HEK293 (cell line): ENCODE measurements around the gene PPP1R12C.

ENCODE experiments used
- KLF8 ChIP-seq: fragments of 450-650 bp; formaldehyde crosslinking; IDR thresholded peaks from 2 replicates; pipeline ENCODE4 v1.5.1; 2016; ENCODE audit warnings: missing biosample characterization, missing genetic modification characterization
- ZBTB21 ChIP-seq: fragments of 450-650 bp; formaldehyde crosslinking; IDR thresholded peaks from 2 replicates; pipeline ENCODE4 v1.5.1; 2017; ENCODE audit warnings: missing biosample characterization, missing genetic modification characterization
- ZBTB26 ChIP-seq: fragments of 450-650 bp; formaldehyde crosslinking; optimal IDR thresholded peaks from 2 replicates; pipeline ENCODE3; 2016; ENCODE audit warnings: missing biosample characterization, mild to moderate bottlenecking, missing genetic modification characterization
- ZBTB8A ChIP-seq: fragments of 450-650 bp; formaldehyde crosslinking; IDR thresholded peaks from 2 replicates; pipeline ENCODE4 v1.5.1; 2016; ENCODE audit warnings: missing biosample characterization, missing genetic modification characterization
- ZNF140 ChIP-seq: fragments of 450-650 bp; formaldehyde crosslinking; IDR thresholded peaks from 2 replicates; pipeline ENCODE4 v1.5.1; 2016; ENCODE audit warnings: missing biosample characterization, missing genetic modification characterization
- ZNF146 ChIP-seq: fragments of 450-650 bp; formaldehyde crosslinking; IDR thresholded peaks from 2 replicates; pipeline ENCODE4 v1.5.1; 2016; ENCODE audit warnings: missing biosample characterization, missing genetic modification characterization
- ZNF239 ChIP-seq: fragments of 450-650 bp; formaldehyde crosslinking; IDR thresholded peaks from 2 replicates; pipeline ENCODE4 v1.5.1; 2016; ENCODE audit warnings: missing biosample characterization, missing genetic modification characterization
- ZNF292 ChIP-seq: fragments of 450-650 bp; formaldehyde crosslinking; IDR thresholded peaks from 2 replicates; pipeline ENCODE4 v1.5.1; 2016; ENCODE audit warnings: low read depth, missing biosample characterization, missing genetic modification characterization, borderline replicate concordance
- ZNF302 ChIP-seq: fragments of 450-650 bp; formaldehyde crosslinking; IDR thresholded peaks from 2 replicates; pipeline ENCODE4 v1.5.1; 2016; ENCODE audit warnings: missing biosample characterization, missing genetic modification characterization, low read depth
- ZNF423 ChIP-seq: fragments of 450-650 bp; formaldehyde crosslinking; IDR thresholded peaks from 2 replicates; pipeline ENCODE4 v1.5.1; 2016; ENCODE audit warnings: missing biosample characterization, missing genetic modification characterization
- ZNF501 ChIP-seq: fragments of 450-650 bp; formaldehyde crosslinking; IDR thresholded peaks from 2 replicates; pipeline ENCODE4 v1.5.1; 2016; ENCODE audit warnings: missing biosample characterization, missing genetic modification characterization
- ZNF610 ChIP-seq: fragments of 450-650 bp; formaldehyde crosslinking; IDR thresholded peaks from 2 replicates; pipeline ENCODE4 v1.5.1; 2016; ENCODE audit warnings: missing biosample characterization, missing genetic modification characterization, borderline replicate concordance
- ZNF623 ChIP-seq: fragments of 450-650 bp; formaldehyde crosslinking; IDR thresholded peaks from 2 replicates; pipeline ENCODE4 v1.5.1; 2016; ENCODE audit warnings: missing biosample characterization, missing genetic modification characterization
- ZNF626 ChIP-seq: fragments of 450-650 bp; sonication (Bioruptor Pico); formaldehyde crosslinking; IDR thresholded peaks from 2 replicates; pipeline ENCODE4 v1.5.1; 2018; ENCODE audit warnings: missing biosample characterization, missing genetic modification characterization, inconsistent platforms
- ZNF747 ChIP-seq: fragments of 450-650 bp; formaldehyde crosslinking; IDR thresholded peaks from 2 replicates; pipeline ENCODE4 v1.5.1; 2016; ENCODE audit warnings: missing biosample characterization, missing genetic modification characterization
- ZNF76 ChIP-seq: fragments of 450-650 bp; formaldehyde crosslinking; IDR thresholded peaks from 2 replicates; pipeline ENCODE4; 2016; ENCODE audit warnings: low read depth, missing biosample characterization, missing genetic modification characterization, borderline replicate concordance
- ZNF768 ChIP-seq: fragments of 450-650 bp; formaldehyde crosslinking; IDR thresholded peaks from 2 replicates; pipeline ENCODE4 v1.5.1; 2018; ENCODE audit warnings: missing biosample characterization, mild to moderate bottlenecking, missing genetic modification characterization
- ZNF777 ChIP-seq: fragments of 450-650 bp; formaldehyde crosslinking; IDR thresholded peaks from 2 replicates; pipeline ENCODE4 v1.5.1; 2017; ENCODE audit warnings: missing biosample characterization, missing genetic modification characterization, borderline replicate concordance
- TF ChIP-seq, protein P1 (sequence below): fragments of 450-650 bp; formaldehyde crosslinking; IDR thresholded peaks from 2 replicates; pipeline ENCODE4 v1.5.1; 2016; ENCODE audit warnings: missing biosample characterization, missing genetic modification characterization
- TF ChIP-seq, protein P2 (sequence below): fragments of 450-650 bp; formaldehyde crosslinking; IDR thresholded peaks from 2 replicates; pipeline ENCODE4 v1.5.1; 2017; ENCODE audit warnings: missing biosample characterization, missing genetic modification characterization
- TF ChIP-seq, protein P3 (sequence below): fragments of 450-650 bp; formaldehyde crosslinking; IDR thresholded peaks from 2 replicates; pipeline ENCODE4 v1.5.1; 2016; ENCODE audit warnings: missing biosample characterization, missing genetic modification characterization, borderline replicate concordance
- TF ChIP-seq, protein P4 (sequence below): fragments of 450-650 bp; formaldehyde crosslinking; IDR thresholded peaks from 2 replicates; pipeline ENCODE4 v1.5.1; 2016; ENCODE audit warnings: missing biosample characterization, missing genetic modification characterization
- TF ChIP-seq, protein P5 (sequence below): fragments of 450-650 bp; formaldehyde crosslinking; IDR thresholded peaks from 2 replicates; pipeline ENCODE4 v1.5.1; 2016; ENCODE audit warnings: missing biosample characterization, missing genetic modification characterization
- TF ChIP-seq, protein P6 (sequence below): fragments of 450-650 bp; formaldehyde crosslinking; IDR thresholded peaks from 2 replicates; pipeline ENCODE4 v1.5.1; 2016; ENCODE audit warnings: missing biosample characterization, missing genetic modification characterization

PPP1R12C gene

GRCh38 chr19:55080121-55080967 lies 37.1 kb downstream of the PPP1R12C start (continued):
- TF ChIP-seq, protein P1, sequence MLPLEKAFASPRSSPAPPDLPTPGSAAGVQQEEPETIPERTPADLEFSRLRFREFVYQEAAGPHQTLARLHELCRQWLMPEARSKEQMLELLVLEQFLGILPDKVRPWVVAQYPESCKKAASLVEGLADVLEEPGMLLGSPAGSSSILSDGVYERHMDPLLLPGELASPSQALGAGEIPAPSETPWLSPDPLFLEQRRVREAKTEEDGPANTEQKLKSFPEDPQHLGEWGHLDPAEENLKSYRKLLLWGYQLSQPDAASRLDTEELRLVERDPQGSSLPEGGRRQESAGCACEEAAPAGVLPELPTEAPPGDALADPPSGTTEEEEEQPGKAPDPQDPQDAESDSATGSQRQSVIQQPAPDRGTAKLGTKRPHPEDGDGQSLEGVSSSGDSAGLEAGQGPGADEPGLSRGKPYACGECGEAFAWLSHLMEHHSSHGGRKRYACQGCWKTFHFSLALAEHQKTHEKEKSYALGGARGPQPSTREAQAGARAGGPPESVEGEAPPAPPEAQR (tag by site-specific recombination), result no peak
- TF ChIP-seq, protein P2, sequence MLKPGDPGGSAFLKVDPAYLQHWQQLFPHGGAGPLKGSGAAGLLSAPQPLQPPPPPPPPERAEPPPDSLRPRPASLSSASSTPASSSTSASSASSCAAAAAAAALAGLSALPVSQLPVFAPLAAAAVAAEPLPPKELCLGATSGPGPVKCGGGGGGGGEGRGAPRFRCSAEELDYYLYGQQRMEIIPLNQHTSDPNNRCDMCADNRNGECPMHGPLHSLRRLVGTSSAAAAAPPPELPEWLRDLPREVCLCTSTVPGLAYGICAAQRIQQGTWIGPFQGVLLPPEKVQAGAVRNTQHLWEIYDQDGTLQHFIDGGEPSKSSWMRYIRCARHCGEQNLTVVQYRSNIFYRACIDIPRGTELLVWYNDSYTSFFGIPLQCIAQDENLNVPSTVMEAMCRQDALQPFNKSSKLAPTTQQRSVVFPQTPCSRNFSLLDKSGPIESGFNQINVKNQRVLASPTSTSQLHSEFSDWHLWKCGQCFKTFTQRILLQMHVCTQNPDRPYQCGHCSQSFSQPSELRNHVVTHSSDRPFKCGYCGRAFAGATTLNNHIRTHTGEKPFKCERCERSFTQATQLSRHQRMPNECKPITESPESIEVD (tag by site-specific recombination), result no peak
- TF ChIP-seq ZNF777 (tag by site-specific recombination) (no peak), ZNF140 (tag by site-specific recombination) (no peak), ZNF302 (tag by site-specific recombination) (no peak), ZNF239 (no peak), KLF8 (tag by site-specific recombination) (no peak; the same call in none of the 2 replicates), ZNF292 (no peak), ZBTB8A (tag by site-specific recombination) (no peak), ZNF626 (tag by site-specific recombination) (no peak), ZNF747 (tag by site-specific recombination) (no peak), ZNF146 (tag by site-specific recombination) (no peak), ZBTB21 (tag by site-specific recombination) (no peak), ZNF501 (tag by site-specific recombination) (no peak), ZBTB26 (tag by site-specific recombination) (peak; percentile 46), ZNF768 (tag by site-specific recombination) (no peak), ZNF623 (tag by site-specific recombination) (no peak), ZNF610 (no peak), ZNF423 (tag by site-specific recombination) (no peak), ZNF76 (tag by site-specific recombination) (0 out of 2 replicates have a peak, but pooled peaks have one; percentile 11)
- TF ChIP-seq, protein P3, sequence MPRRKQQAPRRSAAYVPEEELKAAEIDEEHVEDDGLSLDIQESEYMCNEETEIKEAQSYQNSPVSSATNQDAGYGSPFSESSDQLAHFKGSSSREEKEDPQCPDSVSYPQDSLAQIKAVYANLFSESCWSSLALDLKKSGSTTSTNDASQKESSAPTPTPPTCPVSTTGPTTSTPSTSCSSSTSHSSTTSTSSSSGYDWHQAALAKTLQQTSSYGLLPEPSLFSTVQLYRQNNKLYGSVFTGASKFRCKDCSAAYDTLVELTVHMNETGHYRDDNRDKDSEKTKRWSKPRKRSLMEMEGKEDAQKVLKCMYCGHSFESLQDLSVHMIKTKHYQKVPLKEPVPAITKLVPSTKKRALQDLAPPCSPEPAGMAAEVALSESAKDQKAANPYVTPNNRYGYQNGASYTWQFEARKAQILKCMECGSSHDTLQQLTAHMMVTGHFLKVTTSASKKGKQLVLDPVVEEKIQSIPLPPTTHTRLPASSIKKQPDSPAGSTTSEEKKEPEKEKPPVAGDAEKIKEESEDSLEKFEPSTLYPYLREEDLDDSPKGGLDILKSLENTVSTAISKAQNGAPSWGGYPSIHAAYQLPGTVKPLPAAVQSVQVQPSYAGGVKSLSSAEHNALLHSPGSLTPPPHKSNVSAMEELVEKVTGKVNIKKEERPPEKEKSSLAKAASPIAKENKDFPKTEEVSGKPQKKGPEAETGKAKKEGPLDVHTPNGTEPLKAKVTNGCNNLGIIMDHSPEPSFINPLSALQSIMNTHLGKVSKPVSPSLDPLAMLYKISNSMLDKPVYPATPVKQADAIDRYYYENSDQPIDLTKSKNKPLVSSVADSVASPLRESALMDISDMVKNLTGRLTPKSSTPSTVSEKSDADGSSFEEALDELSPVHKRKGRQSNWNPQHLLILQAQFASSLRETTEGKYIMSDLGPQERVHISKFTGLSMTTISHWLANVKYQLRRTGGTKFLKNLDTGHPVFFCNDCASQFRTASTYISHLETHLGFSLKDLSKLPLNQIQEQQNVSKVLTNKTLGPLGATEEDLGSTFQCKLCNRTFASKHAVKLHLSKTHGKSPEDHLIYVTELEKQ (tag by site-specific recombination), result no peak
- TF ChIP-seq, protein P4, sequence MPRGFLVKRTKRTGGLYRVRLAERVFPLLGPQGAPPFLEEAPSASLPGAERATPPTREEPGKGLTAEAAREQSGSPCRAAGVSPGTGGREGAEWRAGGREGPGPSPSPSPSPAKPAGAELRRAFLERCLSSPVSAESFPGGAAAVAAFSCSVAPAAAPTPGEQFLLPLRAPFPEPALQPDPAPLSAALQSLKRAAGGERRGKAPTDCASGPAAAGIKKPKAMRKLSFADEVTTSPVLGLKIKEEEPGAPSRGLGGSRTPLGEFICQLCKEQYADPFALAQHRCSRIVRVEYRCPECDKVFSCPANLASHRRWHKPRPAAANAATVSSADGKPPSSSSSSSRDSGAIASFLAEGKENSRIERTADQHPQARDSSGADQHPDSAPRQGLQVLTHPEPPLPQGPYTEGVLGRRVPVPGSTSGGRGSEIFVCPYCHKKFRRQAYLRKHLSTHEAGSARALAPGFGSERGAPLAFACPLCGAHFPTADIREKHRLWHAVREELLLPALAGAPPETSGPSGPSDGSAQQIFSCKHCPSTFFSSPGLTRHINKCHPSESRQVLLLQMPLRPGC (tag by site-specific recombination), result no peak
- TF ChIP-seq, protein P5, sequence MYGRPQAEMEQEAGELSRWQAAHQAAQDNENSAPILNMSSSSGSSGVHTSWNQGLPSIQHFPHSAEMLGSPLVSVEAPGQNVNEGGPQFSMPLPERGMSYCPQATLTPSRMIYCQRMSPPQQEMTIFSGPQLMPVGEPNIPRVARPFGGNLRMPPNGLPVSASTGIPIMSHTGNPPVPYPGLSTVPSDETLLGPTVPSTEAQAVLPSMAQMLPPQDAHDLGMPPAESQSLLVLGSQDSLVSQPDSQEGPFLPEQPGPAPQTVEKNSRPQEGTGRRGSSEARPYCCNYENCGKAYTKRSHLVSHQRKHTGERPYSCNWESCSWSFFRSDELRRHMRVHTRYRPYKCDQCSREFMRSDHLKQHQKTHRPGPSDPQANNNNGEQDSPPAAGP (tag by site-specific recombination), result 0 out of 2 replicates have a peak, but pooled peaks have one; percentile 13
- TF ChIP-seq, protein P6, sequence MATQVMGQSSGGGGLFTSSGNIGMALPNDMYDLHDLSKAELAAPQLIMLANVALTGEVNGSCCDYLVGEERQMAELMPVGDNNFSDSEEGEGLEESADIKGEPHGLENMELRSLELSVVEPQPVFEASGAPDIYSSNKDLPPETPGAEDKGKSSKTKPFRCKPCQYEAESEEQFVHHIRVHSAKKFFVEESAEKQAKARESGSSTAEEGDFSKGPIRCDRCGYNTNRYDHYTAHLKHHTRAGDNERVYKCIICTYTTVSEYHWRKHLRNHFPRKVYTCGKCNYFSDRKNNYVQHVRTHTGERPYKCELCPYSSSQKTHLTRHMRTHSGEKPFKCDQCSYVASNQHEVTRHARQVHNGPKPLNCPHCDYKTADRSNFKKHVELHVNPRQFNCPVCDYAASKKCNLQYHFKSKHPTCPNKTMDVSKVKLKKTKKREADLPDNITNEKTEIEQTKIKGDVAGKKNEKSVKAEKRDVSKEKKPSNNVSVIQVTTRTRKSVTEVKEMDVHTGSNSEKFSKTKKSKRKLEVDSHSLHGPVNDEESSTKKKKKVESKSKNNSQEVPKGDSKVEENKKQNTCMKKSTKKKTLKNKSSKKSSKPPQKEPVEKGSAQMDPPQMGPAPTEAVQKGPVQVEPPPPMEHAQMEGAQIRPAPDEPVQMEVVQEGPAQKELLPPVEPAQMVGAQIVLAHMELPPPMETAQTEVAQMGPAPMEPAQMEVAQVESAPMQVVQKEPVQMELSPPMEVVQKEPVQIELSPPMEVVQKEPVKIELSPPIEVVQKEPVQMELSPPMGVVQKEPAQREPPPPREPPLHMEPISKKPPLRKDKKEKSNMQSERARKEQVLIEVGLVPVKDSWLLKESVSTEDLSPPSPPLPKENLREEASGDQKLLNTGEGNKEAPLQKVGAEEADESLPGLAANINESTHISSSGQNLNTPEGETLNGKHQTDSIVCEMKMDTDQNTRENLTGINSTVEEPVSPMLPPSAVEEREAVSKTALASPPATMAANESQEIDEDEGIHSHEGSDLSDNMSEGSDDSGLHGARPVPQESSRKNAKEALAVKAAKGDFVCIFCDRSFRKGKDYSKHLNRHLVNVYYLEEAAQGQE (tag by site-specific recombination), result no peak
